ENCODE results near the gene MICALL1.

The MICALL1 gene

DNA sequence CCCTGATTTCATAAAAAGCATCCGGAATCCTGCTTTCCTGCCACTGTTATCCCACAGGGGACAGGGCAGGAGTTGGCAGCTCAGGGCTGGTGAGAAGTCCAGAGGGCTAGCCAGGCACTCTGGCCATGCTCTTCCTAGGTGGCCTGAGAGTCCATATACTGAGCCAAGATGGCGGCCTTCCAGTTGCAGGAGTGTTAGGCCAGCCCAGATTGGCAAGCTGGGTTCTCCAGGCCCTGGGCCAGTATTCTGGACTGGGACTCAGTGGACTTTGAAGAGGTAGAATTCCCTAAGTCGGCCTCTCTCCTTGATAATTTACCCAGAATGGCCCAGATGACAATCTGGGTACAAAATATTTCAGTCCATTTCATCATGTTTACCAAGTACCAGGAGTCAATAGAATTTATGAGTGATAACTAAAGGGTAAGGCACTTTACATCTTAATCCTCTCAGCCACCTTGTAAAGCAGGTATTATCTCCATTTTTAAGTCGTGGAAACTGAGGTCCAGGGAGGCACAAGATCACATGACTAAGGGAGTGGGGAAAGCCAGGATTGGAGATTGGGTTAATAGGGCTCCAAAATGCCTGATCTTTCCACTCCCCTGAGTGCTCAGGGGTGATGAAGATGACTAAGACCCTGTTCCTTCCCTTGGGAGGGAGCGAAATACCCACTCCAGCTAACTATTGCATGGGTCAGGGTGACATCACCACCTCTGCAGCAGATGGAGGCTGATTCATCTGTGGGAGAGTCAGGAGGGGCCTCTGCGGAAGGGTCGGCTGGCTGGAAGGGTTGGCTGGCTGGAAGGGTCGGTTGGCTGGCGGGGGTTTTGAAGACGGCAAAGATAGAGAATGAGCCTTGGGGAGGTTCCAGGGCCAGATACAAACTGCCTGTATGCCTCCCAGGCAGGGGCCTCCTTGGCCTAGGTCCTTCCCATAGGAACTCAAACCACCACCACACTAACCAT is 1.2 kb upstream of the MICALL1 start:
- no peak for DNase-seq

DNA sequence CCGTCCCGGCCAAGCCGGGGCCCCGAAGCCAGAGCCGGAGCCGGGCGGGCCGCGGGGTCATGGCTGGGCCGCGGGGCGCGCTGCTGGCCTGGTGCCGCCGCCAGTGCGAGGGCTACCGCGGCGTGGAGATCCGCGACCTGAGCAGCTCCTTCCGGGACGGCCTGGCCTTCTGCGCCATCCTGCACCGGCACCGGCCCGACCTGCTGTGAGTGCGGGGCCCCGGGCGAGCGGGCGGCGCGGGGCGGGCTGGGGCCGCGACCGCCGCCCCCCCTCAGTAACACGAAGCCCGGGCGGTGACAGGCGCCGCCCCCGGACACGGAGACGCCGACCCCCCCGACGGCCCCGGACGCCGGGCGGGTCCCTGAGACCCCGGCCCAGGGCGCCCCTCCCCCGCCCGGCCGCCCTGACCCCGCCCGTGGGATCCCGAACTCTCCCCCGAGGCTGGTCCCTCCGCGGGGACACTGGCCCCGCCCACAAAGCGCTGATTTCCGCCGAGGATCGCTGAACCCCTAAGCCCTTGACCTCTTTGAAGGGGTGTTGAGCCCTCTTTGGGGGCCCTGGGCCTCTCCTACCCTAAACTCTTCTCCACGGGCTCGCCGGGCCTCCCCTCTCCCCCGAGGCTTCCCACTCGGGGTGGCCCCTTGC is 389 bp downstream of the MICALL1 start:
- DNase-seq = peak; percentile 25

DNA sequence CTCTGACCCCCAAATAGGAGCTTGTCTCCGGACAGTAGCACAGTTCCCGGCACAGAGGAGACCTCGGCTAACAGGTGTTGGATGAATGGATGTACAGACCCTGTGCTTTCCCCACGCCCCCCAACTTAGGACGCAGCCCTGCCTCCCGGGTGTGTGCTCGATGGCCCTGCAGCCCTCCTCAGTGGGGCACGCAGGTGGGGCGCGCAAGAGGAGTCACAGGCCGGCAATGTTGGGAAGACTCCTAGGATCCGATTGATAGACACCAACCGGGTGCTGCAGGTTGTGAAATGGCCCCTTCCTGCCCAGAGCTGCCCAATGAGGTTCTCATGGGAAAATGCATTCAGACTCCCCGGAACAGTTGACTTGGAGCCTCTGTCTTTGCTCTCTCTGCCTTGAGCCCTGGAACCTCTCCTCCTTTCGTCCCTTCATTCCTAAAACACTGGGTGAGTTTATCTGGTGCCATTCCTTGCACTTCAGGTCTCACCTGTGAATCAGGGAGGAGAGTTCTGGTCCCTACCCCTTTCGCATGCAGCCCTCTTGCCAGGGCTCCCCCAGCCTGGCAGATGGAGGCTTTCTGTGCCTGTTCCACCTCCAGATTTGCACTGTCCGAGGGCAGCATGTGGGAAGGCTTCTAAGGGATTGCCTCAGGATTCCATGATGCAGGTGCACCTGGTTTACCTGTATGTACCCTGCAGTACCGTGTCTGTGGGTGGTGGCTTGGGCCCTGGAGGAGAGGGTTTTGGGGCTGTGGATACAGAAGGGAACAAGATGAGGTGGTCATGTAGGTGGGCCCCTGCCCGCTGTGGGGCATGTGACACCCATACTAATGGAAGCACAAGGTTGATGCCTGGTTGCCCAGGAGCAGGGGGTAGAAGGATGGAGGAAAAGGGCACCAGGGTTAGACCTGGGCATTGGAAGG is 1.2 kb downstream of the MICALL1 start:
- no peak for DNase-seq

DNA sequence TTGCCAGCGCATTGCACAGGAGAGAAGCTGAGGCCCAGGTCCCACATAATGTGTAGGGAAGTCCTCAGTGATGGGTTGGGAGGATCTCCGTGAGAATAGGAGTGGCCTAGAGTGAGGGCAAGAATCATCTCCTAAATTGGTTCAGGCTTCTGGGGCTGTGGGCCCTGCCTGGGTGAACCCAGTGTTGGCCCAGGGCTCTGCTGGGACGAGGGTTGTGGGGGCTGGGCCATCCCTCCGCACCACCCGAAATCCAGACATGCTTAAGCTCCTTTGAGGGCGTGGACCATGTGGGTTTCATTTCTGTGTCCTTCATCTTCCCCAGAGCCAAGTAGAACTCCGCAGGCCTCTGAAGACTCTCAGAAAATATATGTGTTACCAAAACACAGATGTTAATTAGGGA is 3.7 kb downstream of the MICALL1 start:
- no peak for DNase-seq

DNA sequence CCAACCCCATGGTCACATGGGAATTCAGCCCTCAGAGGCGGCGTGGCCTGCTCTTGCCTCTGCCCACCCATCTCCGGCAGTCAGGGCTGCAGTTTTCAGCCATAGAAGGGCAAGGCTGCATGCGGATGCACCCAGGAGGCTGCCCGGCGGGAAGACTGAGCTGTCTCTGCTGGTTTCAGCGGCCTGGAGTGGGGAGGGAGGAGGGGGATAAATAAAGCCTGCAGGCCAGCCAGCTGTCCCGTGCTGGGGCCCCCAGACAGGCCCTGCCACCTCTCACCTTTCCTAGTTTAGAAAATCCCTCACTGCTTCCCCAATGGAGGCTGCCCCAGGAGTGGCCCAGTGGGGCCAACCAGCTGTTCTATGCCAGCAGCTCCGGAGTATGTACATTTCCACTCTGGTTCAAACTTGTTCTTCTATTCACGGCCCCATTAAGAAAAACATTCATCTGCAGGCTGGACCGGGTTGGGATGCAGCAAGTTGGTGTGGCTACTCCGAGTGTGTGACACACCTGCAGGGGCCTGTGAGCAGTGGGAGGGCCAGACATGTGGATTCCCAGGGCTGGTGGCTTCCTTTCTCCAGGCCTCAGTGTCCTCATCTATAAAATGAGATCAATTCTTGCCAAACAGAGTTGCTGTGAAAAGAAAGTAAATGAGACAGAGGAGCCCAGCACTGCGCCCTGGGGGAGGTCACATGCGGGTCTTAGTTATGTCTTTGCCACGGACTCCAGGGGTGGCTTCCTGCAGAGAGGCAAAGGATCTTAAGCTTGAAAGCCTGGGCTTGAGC is 5.0 kb downstream of the MICALL1 start:
- DNase-seq = no peak

DNA sequence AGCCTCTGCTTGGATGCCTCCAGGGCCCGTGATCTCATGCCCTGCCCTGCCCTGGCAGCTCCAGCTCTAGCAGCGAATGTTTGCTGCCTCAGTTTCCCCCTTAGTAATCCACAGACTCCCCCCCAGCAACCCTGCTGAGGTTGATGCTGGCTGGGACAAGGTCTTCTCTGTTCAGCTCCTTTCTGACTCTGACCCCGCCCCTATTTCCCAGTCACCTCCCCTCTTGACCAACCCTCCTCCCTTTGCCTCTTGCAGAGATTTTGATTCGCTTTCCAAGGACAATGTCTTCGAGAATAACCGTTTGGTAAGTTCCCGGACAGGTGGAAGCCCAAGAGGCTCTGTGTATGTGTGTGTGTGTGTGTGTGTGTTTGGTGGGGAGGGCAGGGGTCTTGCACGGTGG is 5.6 kb downstream of the MICALL1 start:
- no peak for DNase-seq

DNA sequence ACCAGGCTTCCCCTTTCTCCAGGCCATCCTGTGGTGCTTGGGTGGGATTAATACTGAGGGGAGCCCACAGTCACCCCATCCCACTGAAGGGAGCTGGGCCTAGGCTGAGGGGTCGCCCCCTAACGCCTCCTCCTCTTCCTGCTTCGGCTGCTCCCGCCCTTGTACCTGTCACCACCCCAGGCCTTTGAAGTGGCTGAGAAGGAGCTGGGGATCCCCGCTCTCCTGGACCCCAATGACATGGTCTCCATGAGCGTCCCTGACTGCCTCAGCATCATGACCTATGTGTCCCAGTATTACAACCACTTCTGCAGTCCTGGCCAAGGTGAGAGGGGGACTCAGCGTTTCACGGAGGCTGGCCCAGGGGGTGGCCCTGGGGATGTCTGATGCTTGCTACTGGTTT is 6.1 kb downstream of the MICALL1 start:
- DNase-seq = no peak

DNA sequence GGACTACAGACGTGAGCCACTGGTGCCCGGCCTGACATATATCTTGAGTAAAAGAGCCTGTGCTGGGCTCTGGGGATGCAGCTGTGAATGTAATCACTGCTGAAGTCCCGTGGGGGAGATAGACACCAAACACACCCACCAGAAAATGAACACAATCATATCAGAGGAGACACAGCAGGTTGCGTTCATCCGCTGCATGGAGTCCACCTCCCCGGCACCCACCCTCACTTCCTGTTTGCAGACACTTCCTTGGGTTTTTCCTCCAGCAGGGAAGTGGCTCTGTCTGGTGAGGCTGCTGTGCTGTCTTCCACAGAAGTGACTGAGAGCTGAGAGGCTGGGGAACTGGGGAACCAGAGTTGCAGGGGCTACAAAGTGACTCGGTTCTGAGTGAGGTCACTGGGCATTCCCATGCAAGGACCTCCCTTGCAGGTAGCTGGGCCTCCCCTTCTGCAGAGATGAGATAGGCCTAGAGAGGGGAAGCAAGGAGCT is 7.2 kb downstream of the MICALL1 start:
- no peak for DNase-seq

DNA sequence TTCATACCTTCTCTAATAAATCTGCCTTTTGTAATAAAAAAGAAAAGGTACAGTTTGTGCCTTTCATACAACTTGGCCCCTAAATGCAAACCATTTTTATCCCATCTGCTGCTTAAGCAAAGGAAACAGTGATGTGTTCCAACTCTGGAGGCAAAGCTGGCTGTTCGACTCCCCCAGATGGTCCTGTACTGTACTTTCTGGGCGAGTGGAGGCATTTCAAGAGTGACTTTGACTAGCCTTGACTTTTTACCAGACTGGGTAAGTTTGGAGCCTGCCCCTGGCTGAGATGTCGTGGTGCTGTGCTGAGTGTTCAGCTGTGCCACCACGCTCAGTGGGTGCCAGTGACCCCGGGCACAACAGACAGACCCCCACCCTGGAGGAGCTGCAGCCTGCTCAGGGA is 10.2 kb downstream of the MICALL1 start:
- no peak for DNase-seq

DNA sequence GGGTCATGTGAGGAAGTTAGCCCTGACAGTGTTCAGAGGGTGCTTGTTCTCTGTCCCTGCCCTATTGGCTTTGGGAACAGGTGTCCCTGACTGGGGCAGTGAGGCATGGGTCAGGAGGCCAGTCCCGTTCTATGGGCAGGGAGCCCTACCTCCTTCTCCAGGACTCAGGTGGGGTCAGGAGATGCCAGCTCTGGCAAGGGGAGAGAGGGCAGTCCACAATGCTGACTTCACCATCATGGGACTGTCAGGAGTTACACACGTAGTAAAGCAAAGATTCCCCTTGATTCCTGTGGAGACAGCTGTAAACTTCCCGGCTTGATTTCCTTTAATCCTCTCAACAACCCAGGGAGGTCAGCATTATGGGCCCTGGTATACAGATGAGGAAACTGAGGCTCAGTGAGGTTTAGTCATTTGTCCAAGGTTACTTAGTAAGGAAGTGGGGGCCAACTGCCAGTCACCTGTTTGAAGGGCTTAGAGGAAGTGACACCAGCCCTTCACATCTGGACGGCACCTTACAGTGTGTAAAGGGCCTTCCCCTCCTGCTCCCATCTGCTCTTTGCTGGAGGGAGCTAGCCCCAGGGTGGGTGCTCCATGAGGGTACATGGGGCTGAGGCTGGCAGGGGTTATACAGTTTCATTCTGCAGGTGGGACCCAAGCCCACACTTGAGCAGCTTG is 11.9 kb downstream of the MICALL1 start:
- no peak for DNase-seq

DNA sequence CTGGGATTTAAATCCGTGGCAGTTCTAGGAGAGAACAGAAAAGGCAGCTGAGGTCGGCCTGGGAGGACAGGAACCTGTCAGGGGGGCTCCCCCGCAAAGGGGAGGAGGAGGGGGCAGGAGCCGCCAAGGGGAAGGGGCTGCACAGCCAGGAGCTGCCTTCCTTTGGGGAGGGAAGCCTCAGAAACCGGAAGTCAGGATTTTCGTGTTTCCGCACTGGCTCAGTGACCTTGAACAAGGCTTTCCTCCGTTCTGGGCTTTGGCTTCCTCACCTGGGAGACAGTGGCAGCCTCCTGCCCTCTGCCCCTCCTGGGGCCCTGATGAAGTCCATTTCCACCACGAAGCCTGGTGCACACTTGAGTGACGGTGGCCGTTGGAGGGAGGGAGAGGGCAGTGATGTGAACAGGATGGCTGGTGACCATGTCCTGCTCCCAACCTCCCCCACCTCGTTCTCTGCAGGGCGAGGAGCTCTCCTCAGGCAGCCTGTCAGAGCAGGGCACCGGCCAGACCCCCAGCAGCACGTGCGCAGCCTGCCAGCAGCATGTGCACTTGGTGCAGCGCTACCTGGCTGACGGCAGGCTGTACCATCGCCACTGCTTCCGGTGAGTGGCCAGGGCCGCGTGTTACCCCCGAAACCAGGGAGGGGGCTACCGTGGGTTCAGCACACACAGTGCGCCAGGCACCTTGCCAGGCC is 12.6 kb downstream of the MICALL1 start:
- no peak for DNase-seq

DNA sequence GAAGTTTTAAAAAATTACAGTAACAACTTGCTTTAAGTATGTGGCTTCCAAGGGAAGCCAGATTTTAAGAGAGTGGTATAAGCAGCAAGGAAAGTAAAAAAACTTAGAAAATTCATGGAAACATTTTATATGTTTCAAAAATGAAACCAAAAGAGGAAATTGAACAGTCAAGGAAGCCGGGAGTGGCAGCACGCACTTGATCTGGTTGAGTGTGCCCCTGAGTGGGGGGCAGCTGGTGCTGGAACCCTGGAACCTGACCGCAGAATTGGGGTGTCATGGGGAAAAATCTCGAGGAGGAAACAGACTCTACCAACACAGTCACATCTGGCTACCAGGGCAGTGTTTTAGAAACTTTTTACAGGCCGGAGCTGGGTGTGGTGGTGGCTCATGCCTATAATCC is 14.0 kb downstream of the MICALL1 start:
- DNase-seq = no peak

DNA sequence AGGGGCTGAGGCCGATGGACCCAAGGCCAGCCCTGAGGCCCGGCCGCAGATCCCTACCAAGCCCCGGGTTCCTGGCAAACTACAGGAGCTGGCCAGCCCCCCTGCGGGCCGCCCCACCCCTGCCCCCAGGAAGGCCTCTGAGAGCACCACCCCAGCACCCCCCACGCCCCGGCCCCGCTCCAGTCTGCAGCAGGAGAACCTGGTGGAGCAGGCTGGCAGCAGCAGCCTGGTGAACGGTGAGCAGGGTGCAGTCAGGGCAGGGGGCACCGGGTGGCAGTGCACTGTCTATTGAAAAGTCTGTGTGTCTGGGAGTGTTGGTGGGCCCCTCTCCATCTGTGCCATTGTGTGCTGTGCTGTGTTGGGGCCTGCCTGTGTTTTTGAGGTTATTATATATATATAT is 16.1 kb downstream of the MICALL1 start:
- DNase-seq = no peak

DNA sequence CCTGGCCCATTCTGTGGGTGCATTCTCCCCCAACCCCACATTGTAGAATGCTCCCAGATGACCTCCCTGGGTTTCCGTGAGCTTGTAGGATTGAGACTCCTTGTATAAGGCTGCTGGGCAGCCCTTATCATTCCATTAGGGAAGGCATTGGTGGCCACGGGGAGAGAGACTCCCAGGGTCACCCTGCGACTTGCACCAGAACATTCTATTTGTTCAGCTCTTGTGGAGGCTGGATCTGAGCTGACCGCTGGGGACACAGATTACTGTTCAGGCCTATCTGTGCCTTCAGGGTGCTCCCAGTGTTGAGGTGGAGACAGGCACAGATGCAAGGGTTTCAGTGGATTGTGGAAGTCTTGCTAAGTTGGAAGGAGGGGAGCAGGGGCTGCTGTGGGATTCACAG is 17.8 kb downstream of the MICALL1 start:
- no peak for DNase-seq

DNA sequence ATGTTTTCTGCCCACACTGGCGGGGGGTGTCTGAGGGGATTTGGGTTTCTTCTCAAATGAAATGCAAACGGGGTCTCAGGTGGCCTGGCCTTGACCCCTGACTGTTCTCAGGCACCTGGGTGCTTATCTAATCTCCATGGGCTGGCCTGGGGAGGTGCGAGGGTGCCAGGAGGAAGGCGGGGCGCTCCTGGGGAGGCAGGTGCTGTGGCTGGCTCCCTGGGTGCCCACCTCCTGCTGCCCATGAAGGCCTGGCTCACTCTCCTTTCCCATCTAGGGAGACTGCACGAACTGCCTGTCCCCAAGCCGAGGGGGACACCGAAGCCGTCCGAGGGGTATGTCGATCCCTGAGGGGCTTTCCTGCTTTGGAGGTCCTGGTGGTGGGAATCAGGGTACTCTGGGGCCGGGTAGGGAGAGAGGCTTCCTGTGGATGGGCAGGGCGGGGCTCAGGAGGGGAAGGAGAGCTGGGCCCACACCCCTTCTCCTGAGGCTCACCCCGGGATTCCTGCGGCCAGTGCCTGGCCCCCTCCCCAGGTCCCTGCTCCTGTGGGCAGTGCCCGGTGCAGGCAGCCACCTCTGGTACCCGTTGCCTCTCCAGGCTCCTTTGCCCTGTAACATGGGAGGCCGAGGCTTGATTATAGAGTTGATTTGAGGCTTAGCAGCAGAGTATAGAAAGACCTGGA is 18.4 kb downstream of the MICALL1 start:
- no peak for DNase-seq

DNA sequence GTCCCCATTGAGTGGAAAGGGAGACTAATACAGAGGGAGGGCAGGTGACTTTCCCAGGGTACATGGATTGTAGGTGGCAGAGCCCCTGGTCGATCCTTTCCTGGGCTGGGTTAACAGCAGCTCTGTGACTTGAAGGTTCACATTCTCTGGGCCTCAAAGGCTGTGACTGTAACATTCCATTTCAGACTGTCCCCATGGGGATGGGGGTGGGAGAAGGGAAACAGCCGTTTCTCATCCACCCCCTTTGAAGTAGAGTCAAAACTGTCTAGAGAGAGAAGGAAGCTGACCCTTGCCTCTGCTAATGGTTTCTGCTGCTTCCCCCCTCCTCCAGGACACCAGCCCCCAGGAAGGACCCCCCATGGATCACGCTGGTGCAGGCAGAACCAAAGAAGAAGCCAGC is 19.2 kb downstream of the MICALL1 start:
- DNase-seq = no peak

DNA sequence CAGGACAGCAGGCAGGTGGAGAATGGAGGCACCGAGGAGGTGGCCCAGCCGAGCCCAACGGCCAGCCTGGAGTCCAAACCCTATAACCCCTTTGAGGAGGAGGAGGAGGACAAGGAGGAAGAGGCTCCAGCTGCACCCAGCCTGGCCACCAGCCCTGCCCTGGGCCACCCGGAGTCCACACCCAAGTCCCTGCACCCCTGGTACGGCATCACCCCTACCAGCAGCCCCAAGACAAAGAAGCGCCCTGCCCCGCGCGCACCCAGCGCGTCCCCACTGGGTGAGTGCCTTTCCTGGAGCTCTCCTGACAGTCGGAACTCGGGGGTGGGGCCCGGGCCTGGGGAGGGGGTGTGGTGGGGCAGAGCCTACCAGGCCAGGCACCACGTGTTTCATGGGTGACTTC is 19.7 kb downstream of the MICALL1 start:
- DNase-seq = no peak

DNA sequence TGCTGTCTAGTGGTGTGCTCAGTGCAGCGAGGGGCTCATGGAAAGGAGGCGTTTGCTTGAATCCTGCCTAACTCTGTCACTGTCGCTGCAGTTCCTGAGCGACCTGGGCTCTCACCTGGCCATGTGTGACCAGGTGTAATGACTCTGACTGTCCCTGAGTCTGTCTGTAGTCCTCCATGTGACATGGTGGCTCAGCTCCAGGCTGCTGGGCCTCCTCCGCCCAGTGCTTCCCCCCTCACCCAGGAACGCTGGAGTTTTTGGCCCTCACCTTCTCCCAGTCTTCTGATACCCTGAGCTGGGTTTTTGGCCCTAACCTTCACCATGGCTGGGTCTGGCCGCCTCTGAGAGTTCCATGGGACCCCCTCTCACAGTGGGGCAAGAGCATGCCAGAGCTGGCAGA is 20.3 kb downstream of the MICALL1 start:
- DNase-seq = no peak

DNA sequence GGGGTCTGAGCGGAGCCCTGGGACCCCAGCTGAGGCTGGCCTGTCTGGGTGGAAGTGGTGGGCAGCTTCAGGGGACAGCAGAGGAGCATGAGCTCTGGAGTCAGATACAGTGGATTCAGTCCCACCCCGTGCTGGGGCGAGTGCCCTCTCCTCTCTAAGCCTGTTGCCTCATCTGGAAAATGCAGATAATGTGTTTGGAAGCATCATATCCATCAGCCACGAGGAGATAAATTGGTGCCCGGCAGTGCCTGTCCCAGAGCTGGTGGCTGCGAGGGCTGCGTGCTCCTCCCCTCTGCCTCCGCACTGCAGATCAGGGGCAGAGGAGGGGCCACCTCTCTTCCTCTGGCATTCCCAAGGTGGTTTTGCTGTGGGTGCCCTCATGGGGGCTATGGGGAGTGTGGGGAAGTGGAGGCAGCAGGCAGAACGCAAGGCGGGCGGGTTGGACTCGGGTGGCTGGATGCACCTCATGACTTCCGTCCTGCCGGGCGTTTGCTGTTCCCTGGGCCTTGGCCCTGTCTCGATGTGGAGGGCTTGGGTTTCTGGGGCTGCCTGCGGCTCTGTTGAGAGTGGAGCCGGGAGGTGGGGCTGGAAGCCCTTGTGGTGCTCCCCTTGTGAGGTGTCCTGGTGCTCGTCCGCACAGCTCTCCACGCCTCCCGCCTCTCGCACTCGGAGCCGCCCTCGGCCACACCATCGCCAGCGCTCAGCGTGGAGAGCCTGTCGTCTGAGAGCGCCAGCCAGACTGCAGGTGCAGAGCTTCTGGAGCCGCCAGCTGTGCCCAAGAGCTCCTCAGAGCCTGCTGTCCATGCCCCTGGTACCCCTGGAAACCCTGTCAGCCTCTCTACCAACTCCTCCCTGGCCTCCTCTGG is 20.9 kb downstream of the MICALL1 start:
- no peak for DNase-seq

DNA sequence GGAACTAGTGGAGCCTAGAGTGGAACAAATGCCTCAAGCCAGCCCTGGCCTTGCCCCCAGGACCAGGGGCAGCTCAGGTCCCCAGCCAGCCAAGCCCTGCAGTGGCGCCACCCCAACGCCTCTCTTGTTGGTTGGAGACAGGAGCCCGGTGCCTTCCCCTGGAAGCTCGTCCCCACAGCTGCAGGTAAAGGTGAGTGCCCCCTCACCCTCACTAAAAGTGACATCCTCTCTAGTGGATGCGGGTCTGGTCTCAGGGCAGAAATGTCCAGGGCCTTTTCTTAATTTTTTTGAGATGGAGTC is 21.5 kb downstream of the MICALL1 start:
- DNase-seq = no peak
